CD4-positive, alpha-beta T cell (primary cell): ENCODE measurements around the gene SIX1. TPM values are rescaled to one million over a fixed set of nuclear protein-coding genes. Genes with fewer than 3 reads are reported as not detected.

Experiments used
- ATAC-seq: fragments of 200-7000 bp; cut with Tn5 transposase; one replicate; pipeline ENCODE4 v1.10.0; 2022; ENCODE audit warnings: mild to moderate bottlenecking; ENCODE audit not compliant: poor library complexity
- CTCF ChIA-PET: fragments of 350-600 bp; sonication (Branson Sonifier 250); formaldehyde crosslinking; loops from one replicate; lab custom pipeline; 2021; ENCODE audit warnings: antibody characterized with exemption, inconsistent platforms; lab: Charles Lee
- POLR2A ChIA-PET: fragments of 350-600 bp; sonication (Branson Sonifier 250); formaldehyde crosslinking; loops from one replicate; lab custom pipeline; 2021; ENCODE audit warnings: antibody characterized with exemption, inconsistent platforms; lab: Charles Lee
- DNase-seq, 14 experiments: peaks; one replicate each; pipeline ENCODE4 v3.0.0-alpha.2; 2013 to 2020; ENCODE audit warnings: mixed read lengths in 2 of 14
- H3K27ac ChIP-seq, 2 donors: one replicate each; pipeline versions ENCODE4 v1.5.1 to v1.7.0; 2013; ENCODE audit warnings: low read length in 2 of 2, low read depth in 1 of 2, mild to moderate bottlenecking in 1 of 2
- H3K27me3 ChIP-seq, 2 experiments: 1 replicate in 1 of 2; 2 replicates in 1 of 2; pipeline versions ENCODE4 v1.6.1 to v1.7.0; 2013; ENCODE audit warnings: low read length in 2 of 2, control low read depth in 1 of 2, mild to moderate bottlenecking in 1 of 2, moderate library complexity in 1 of 2; ENCODE audit not compliant: insufficient read depth in 2 of 2, control insufficient read depth in 1 of 2
- H3K36me3 ChIP-seq: one replicate; pipeline ENCODE4 v1.6.1; 2013; ENCODE audit warnings: low read length, control low read depth; ENCODE audit not compliant: insufficient read depth
- H3K4me1 ChIP-seq: one replicate; pipeline ENCODE4 v1.6.1; 2013; ENCODE audit warnings: low read length, control low read depth; ENCODE audit not compliant: insufficient read depth
- H3K4me3 ChIP-seq: one replicate; pipeline ENCODE4 v1.5.1; 2013; ENCODE audit warnings: mild to moderate bottlenecking, low read length, moderate library complexity
- H3K9me3 ChIP-seq, 2 experiments: 1 replicate in 1 of 2; 2 replicates in 1 of 2; pipeline versions ENCODE4 v1.6.1 to v1.7.0; 2013; ENCODE audit warnings: low read length in 2 of 2, mild to moderate bottlenecking in 2 of 2, control low read depth in 1 of 2, moderate library complexity in 1 of 2; ENCODE audit not compliant: control insufficient read depth in 1 of 2, insufficient read depth in 1 of 2
- H3K27ac Mint-ChIP-seq: one replicate; pipeline ENCODE4 v1.8.0; 2020; ENCODE audit warnings: mixed read lengths
- H3K27me3 Mint-ChIP-seq: one replicate; pipeline ENCODE4 v1.8.0; 2021; ENCODE audit warnings: mixed read lengths
- H3K36me3 Mint-ChIP-seq: one replicate; pipeline ENCODE4 v1.8.0; 2021; ENCODE audit warnings: low read depth, mixed read lengths
- H3K4me1 Mint-ChIP-seq: one replicate; pipeline ENCODE4 v1.8.0; 2021; ENCODE audit warnings: low read depth, mixed read lengths
- H3K4me3 Mint-ChIP-seq: one replicate; pipeline ENCODE4 v1.8.0; 2020; ENCODE audit warnings: mild to moderate bottlenecking, mixed read lengths
- H3K9me3 Mint-ChIP-seq: one replicate; pipeline ENCODE4 v1.8.0; 2020; ENCODE audit warnings: mixed read lengths
- CTCF ChIP-seq: fragments of 200-600 bp; IDR thresholded peaks from one replicate; pipeline ENCODE4 v1.8.0; 2022; ENCODE audit warnings: antibody characterized with exemption, mild to moderate bottlenecking
- intact Hi-C, 2 experiments: fragments of 100-400 bp; cut with DNase I in 1 of 2; cut with micrococcal nuclease in 1 of 2; formaldehyde crosslinking; loops; one replicate each; pipeline versions ENCODE4 v1.15.1 to v1.9.0; 2023 to 2025; cut with DNase I, micrococcal nuclease
- total RNA-seq, 174 experiments: library from RNA in 2 of 174; stranded (reverse) in 2 of 174; gene quantifications; one replicate each; pipeline ENCODE4 v1.2.3 and lab custom pipeline; 2021 to 2026

Gene SIX1
- total RNA-seq, 2 experiments from 2014 or later: not detected

- Histone ChIP-seq H3K4me1 (peaks cover 46% of the 10 kb centered on the region), H3K27ac (no peak overlapping the region), H3K27me3 (peaks cover 71 to 100% of the 10 kb centered on the region in 2 experiments), H3K4me3 (no peak overlapping the region), H3K36me3 (no peaks in the 10 kb centered on the region), H3K9me3 (peaks cover 0 to 16% of the 10 kb centered on the region in 2 experiments)
- no peak overlapping the region for H3K27ac Mint-ChIP-seq
- POLR2A ChIA-PET: no interaction called here
- no peaks in the 10 kb centered on the region for H3K36me3 Mint-ChIP-seq
- intact Hi-C loops: no loop called here
- no peak for TF ChIP-seq CTCF
- CTCF ChIA-PET: no interaction called here
- peaks cover 55% of the 10 kb centered on the region for H3K4me1 Mint-ChIP-seq
- H3K9me3 Mint-ChIP-seq: no peaks in the 10 kb centered on the region
- peaks cover 88% of the 10 kb centered on the region for H3K27me3 Mint-ChIP-seq
- ATAC-seq (no peak), DNase-seq (no peak)
- H3K4me3 Mint-ChIP-seq: peak overlapping the region; percentile 59
Observed at GRCh38 chr14:60648249-60648933, 886 bp downstream of the SIX1 start.

- H3K27ac Mint-ChIP-seq: no peak overlapping the region
- H3K9me3 ChIP-seq: peaks cover 0 to 13% of the 10 kb centered on the region in 2 experiments
- POLR2A ChIA-PET: no interaction called here
- peaks cover 71 to 100% of the 10 kb centered on the region in 2 experiments for H3K27me3 ChIP-seq
- peaks cover 55% of the 10 kb centered on the region for H3K4me1 Mint-ChIP-seq
- intact Hi-C loops: no loop called here
- CTCF ChIA-PET: no interaction called here
- DNase-seq (no peak), ATAC-seq (no peak)
- peaks cover 88% of the 10 kb centered on the region for H3K27me3 Mint-ChIP-seq
- H3K4me3 Mint-ChIP-seq: peak overlapping the region; percentile 59
- no peak overlapping the region for H3K4me3 ChIP-seq
- H3K4me1 ChIP-seq: peaks cover 45% of the 10 kb centered on the region
- TF ChIP-seq CTCF: no peak
- H3K36me3 Mint-ChIP-seq: no peaks in the 10 kb centered on the region
- H3K27ac ChIP-seq: no peak overlapping the region
- no peaks in the 10 kb centered on the region for H3K36me3 ChIP-seq
- H3K9me3 Mint-ChIP-seq: no peaks in the 10 kb centered on the region
Observed at GRCh38 chr14:60647837-60648248, 1.4 kb downstream of the SIX1 start.

- ChIA-PET POLR2A (no interaction called here), CTCF (no interaction called here)
- intact Hi-C loops: no loop called here
- H3K4me1 Mint-ChIP-seq: peaks cover 50% of the 10 kb centered on the region
- no peak for TF ChIP-seq CTCF
- H3K9me3 Mint-ChIP-seq: no peaks in the 10 kb centered on the region
- peaks cover 45% of the 10 kb centered on the region for H3K4me1 ChIP-seq
- no peak overlapping the region for H3K4me3 ChIP-seq
- H3K27me3 ChIP-seq: peaks cover 71 to 100% of the 10 kb centered on the region in 2 experiments
- no peak for ATAC-seq
- H3K36me3 ChIP-seq: no peaks in the 10 kb centered on the region
- H3K4me3 Mint-ChIP-seq: no peak overlapping the region
- peaks cover 87% of the 10 kb centered on the region for H3K27me3 Mint-ChIP-seq
- no peak for DNase-seq
- H3K27ac Mint-ChIP-seq: no peak overlapping the region
- H3K9me3 ChIP-seq: peaks cover 0 to 16% of the 10 kb centered on the region in 2 experiments
- no peaks in the 10 kb centered on the region for H3K36me3 Mint-ChIP-seq
- no peak overlapping the region for H3K27ac ChIP-seq
Observed at GRCh38 chr14:60647081-60647836, 2.0 kb downstream of the SIX1 start.
